ENCODE measurements around the gene NPAS3.

NPAS3 gene

DNA sequence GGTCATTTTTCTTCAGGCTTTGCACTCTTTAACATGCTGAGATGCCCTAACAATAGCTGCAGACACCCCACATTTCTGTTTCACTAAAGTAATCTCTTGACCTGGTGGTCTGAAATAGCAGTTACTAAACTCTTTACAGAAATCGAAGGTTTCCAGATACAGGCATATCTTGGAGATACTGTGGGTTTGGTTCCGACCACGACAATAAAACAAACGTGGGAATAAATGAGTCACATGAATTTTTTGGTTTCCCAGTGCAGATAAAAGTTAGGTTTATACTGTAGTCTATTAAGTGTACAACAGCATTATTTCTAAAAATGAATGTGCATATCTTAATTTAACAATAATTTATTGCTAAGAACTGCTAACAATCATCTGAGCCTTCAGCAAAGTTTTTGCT is 803.5 kb downstream of the NPAS3 start:
- DNase-seq (ENCODE audit: low read depth, low spot score): no peak

DNA sequence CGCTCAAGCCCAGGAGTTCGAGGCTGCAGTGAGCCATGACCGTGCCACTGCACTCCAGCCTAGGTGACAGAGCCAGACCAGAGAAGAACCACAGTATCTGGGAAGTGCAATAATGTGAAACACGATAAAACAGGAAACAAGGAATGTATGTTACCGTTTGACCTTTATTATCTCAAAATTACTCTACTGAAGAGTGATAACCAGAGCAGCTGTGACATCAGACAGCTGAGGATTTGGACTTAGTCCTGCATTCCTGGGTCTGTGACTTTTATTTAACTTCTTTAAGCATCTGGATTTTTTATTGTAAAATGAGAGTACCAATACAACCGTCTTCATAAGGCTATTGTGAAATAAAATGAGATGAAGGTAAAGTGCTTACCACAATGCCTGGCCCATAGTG is 806.5 kb downstream of the NPAS3 start:
- no peak for DNase-seq (ENCODE audit: low read depth, low spot score)

DNA sequence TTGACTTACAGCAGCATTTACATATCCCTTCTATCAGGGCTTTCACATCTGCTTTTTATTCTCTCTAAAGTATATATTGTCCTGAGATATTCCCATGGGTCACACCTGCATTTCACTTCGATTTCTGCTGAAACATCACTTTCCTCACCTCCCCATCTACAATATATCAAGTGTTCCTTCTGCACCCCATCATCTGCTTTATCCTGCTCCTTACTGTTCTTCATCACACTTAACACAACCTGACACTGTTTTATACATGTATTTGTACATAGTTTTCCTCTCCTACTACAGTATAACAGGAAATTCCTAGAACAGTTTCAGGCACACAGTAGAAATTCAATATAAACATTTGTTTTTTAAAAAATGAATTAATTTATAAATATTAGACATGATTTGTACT is 809.1 kb downstream of the NPAS3 start:
- DNase-seq (ENCODE audit: low read depth, low spot score): no peak

DNA sequence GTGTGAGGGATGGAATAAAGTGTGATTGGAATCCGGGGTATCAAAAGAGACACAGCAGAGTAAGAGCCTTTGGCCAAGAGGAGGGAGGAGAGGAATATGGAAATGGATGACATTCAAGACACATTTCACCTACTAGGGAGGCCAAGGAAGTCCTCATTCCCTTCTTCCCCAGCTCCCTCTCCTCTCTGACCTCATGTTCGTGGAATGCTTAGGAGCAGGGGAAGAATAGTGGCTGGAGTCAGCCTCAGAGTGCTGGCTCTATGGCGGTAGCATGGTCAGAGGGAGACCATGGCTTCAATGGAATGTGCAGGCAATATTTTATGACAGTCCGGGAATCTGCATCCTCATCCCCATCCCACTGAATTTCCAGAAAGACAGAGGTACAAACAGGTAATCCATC is 815.6 kb downstream of the NPAS3 start:
- DNase-seq (ENCODE audit: low read depth, low spot score): no peak

DNA sequence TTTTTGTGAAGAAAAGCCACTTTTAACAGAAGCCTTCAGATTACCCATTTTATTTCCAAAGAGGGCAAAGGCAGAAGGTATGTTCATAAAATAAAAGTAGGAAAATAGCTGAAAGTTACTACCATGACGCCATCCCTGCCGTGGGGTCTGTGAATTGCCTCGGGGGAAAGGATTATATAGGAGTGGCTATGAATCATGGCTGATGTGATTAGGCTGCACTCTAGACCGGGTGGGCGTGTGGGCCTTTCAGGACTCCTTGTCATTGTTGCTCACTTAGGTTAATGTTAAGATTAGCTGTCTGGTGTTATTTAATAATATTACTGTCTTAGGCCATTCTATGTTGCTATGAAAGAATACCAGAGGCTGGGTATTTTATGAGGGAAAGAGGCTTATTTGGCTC is 816.7 kb downstream of the NPAS3 start:
- DNase-seq (ENCODE audit: low read depth, low spot score): no peak

DNA sequence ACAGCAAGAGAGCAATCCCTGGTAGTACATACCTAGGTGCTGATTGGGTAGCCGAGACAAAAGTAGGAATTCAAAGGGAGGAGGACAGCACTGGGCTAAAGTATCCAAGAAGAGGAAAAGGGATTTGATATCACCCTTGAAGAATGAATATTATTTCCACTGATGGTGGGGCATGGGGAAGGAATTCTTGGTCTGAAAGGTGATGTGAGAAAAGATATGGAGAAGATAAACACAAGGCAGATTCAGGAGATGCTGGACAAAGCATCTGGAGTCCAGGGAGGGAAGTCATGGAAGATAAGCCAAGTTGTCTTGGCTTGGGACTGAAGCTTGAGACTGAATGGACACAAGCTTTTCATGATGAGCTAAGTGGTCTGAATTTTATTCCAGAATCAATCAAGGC is 818.2 kb downstream of the NPAS3 start:
- DNase-seq (ENCODE audit: low read depth, low spot score): no peak

DNA sequence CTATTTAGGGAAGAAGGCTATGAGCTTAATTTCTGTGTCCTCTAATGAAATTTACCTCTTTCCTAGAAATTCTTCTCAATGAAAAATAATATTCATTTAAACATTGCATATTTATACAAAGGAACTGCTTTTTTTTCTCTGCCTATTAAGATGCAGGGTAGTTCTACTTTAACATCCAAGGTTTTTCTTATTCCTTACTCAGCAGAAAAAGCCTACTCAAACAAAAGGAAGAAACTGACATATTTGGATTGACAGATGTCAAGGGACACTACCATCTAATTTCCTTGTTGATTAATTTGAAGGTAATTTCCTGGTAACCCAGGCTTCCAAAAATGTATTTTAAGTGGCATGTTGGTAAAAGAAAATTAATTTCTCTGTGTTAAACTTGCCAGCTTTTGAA is 819.9 kb downstream of the NPAS3 start:
- DNase-seq (ENCODE audit: low read depth, low spot score): no peak

DNA sequence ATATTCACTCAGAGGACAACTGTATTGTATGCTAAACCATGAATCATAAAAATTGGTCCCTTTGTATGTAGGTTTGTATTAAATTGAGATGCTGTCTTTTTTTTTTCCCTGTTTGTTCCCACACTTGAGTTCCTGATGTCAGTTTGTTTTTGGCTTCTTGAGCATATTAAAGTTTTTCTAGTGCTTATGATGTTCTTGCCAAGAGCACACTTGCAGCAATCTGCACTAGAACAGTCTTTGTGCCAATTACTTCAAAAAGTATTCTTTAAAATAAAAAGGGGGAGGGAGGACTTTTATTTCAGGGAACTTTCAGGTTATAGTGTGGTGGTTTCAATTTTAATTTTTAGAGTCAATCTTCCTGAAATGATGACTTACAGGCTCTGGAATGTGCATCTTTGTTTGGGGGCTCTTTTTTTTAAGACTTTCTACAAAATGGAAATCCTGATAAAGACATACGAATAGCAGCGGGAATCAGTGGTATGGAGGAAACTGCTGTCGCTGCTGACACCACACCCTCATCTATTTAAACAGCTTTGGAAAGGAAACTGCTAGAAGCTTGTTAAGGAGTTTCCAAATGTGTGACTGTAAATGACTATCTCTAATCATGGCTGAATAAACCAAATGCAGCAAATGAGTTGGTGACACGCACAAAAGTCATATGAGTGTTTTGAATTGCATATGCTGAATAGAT is 823.6 kb downstream of the NPAS3 start:
- no peak for DNase-seq (ENCODE audit: low read depth, low spot score)

DNA sequence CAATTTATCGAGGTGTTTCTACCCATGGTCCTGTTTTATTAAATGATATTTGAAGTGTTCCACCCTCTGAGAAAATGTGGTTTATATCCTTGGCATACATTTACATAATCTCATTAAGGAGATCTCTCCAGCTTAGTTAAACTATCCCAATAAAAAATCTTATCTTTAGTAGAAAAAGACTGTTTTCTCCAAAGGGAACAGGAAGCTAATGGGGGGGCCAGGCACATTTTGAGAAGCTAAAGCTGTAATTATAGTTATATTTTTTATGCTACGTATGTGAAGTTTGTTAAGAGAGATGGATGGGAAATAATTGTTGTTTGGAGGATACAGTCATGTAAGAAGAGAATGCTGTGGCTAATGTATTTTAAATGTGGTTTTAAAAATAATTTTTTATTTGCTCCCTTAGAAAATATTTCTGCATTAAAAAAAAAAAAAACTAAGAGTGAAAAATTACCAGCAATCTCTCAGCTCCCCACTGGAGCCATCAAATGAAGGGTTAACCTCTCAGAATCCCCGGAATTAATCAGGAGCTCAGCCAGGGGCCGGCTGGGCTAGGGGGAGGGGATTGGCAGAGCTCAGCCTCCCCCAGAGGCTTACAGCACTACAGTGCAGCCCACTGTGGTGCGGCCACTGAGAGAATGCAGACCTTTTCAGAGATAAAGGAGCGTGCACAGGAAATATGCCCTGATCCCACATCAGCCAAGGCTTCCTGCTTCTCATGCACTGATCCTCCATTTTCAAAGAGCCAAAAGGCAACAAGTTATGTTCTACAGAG is 826.4 kb downstream of the NPAS3 start:
- no peak for DNase-seq (ENCODE audit: low read depth, low spot score)

DNA sequence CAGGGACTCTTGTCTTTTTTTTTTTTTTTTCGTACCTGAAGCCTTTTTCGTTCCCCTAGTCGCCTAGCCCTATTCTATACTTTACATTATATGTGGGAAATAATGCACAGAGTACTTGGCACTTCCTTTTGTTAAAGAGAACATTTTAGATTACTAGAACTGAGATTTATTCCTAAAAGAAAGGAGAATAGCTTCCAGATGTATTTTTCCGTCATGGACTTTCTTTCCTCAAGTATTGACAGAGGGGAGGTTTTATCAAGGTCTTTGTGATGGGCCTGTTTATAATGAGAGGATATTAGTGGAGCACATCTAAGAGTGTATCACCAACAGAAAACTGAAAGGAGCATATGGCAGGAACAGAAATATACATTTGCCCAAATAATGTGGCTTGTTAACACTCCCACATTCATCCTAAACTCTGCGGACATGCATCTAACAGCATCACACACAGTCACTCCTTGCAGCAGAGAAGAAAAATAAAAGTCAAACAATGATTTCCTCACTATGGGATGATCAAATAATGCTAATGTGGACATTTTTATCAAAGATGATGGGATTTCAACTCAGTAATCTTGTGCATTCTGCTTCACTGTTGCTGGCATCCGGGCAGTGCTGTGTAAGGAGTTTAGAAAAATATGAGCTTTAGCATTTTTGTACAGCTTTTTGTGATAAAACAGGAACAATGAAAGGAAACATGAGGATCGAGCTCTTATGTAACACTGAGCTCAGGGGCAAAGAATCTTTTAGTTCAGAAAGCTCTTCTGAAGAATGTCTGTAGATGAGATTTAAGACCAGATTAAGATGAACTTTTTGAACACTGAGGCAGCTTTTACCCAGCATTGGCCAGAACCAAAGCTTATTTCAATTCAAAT is 829.1 kb downstream of the NPAS3 start:
- DNase-seq (ENCODE audit: low read depth, low spot score): no peak

DNA sequence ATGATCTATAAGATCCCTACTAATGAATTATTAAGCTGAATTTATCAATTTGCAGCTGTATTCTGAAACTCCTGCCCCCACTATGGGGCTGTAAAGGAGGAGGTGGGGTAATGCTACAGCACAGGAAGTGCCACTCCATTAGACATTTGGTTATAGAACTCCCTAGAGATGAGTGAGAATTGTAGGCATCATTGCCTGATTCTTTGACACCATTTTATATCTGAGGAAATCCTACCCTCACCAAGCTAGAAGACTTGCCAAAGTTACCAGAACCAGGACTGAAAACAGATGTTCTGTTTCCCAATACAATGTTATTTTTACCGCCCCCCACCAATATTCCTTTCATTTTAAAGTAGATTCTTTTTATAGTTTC is 829.8 kb downstream of the NPAS3 start:
- no peak for DNase-seq (ENCODE audit: low read depth, low spot score)

DNA sequence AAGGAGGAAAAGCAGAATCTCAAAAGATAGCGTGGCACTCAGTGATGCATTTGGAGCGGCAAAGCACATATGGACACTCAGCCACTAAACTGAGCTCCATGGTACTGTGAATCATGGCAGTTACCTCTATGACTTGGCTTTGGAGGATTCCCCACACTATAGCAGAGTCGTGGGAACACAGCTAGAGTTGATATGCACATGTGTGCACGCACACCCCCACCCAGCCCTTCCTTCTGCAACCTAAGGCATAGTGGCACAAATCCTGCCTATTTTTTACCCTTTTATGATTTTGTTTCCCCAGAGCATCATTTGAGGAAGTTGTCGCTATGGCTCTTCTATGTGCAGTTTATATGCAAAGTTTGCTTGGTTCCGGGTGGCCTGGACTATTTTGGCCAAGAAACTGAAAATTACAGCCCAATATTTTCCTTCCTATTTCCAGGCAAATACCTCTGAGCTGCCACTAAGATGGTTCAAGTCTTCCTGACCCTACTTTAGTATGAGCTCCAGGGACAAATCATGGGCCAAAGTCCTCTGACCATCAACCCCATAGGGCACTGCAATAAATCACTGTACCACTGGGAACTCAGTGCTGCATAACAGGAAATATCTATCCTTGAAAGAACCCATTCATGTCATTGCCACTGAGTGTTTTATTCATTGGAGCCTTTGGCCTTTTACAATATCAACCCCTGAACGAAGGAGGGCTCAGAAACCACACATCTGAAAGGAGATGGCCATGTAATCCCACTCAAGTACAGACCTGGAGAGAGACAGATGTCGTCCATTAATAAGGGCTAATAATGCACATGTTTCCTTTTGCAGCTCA is 834.7 kb downstream of the NPAS3 start:
- no peak for DNase-seq (ENCODE audit: low read depth, low spot score)

DNA sequence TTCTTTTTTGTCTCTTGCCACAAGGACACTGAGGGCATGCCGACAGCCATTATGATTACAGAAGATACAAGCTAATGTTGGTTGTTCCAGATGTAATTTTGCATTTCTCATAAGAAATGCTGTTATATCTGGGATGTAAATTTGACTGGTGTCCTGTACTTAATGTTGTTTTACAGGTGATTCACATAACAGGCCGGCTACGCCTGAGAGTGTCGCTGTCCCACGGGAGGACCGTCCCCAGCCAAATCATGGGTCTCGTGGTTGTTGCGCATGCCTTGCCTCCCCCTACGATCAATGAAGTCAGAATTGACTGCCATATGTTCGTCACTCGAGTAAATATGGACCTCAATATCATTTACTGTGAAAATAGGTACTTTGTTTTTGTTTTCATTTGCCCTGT is 835.5 kb downstream of the NPAS3 start:
- no peak for DNase-seq (ENCODE audit: low read depth, low spot score)

DNA sequence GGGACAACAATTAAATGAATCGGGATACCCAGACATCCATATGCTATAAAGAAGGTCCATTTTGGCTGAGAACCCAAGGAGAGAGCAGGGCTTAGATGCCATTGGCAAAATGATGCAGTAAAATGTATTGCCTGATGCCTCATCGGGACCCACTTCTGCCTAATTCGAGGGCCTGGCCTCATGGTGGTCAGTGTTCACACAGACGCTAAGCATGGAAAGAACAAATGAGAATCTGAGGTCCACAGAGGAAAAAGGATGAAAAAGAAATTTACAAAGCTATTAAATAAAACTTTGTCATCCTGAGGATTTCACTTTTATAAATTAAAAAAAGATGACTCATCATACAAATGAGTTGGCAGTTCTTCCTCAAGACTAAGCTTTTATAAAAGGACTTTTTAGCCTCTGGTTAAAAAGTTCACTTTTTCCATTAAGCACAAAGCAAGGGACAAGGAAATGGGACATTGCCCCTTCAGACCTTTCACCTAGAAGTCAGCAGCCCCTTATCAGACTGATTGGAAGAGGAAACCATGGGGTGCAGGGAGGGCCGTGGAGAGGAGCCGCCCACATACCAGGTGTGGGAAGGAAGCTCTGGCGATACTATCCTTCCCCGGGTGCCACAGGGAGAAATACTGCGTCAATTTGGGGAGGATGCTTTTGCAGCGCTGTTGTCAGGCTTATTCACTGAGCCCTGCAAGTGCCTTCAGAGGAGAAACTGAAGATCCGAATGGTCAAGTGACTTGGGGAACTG is 836.2 kb downstream of the NPAS3 start:
- no peak for DNase-seq (ENCODE audit: low read depth, low spot score)

DNA sequence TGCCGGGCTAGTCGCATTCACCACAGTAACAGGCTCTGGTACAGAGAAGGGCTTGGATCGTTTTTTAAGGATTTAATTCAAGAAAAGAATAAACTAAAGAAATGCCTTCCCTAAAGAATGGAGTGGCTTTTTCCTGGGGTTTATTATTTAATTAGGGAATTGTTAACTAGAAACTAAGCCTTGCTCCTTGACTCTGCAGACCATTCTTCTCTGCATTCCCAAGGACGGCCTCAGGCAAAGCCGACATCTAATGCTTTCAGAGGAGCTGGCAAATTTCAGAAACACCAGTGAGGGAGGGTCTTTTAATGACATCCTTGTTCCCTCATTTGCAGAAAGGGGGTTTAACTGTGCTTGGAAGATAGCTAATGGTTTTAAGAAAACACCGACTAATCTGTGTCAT is 838.2 kb downstream of the NPAS3 start:
- DNase-seq (ENCODE audit: low read depth, low spot score): no peak

DNA sequence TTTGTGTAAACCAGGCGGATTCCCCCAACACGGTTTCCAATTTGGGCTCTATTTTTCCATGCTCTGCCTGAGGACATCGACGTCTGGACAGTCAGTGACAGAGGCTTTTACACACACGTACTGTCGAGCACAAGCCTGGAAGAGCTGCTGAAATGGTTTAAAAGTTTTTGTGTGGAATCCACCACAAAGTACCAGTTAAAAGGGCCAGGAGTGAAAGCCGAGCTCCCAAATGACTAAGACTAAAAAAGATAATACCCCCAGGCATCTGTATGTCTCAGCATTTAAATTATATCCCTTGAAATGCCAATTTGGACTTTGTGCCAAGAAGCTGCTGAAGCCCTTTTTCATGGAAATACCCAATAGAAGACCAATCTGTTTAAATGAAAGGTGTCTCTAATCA is 839.0 kb downstream of the NPAS3 start:
- no peak for DNase-seq (ENCODE audit: low read depth, low spot score)

DNA sequence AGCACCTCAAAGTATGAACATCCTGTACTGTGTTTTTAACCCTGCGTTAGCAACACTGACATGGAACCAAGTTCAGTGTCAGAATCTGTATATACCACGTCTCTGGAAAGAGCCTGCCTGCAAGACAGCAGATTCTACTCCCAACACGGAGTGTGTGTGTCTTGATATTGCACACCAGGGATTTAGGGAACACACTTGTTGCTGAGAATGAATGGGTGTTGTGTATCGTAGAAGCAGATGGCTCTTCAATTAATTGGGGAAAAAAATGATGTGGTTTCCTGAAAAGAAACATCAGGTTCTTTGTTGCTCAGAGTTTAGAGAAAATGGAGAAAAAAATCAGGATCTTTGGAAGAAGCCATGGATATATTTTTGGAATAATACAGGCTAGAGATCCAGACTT is 841.4 kb downstream of the NPAS3 start:
- no peak for DNase-seq (ENCODE audit: low read depth, low spot score)

DNA sequence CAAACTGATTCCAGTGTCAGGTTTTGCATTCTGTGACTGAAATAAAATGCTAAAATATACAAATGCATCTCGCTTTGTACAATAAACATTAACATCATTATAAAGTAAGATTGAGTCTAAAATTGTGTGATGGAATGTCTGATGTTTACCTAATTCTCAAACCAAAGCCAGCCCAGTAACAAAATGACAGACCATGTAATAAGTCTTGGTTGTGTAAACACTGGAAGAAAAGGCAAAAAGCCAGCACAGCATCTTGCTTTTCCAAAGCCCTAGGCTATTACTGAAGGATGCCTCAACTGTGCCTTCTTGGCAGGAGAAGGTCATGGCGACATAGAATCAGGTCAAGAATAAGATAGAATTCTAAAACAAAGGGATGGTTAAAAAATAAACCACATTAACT is 842.6 kb downstream of the NPAS3 start:
- no peak for DNase-seq (ENCODE audit: low read depth, low spot score)

DNA sequence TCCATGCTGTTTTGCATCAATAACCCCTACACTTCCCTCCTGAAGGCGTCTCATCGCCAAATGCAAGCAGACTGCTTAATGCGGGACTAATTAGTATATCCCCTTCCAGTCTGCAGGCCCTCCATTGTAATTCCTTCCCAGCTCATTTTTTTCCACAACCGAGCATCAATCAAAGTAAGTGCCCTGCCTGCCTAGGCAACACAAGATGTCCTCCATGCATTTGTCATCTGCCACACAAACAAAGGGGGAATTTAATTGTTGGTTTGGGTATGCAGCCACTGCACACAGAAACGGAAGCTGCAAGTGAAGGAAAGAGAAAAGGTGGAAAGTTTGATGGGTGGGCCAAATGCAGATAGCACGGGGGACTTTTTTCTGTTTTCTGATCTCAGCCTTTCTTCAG is 844.2 kb downstream of the NPAS3 start:
- no peak for DNase-seq (ENCODE audit: low read depth, low spot score)

DNA sequence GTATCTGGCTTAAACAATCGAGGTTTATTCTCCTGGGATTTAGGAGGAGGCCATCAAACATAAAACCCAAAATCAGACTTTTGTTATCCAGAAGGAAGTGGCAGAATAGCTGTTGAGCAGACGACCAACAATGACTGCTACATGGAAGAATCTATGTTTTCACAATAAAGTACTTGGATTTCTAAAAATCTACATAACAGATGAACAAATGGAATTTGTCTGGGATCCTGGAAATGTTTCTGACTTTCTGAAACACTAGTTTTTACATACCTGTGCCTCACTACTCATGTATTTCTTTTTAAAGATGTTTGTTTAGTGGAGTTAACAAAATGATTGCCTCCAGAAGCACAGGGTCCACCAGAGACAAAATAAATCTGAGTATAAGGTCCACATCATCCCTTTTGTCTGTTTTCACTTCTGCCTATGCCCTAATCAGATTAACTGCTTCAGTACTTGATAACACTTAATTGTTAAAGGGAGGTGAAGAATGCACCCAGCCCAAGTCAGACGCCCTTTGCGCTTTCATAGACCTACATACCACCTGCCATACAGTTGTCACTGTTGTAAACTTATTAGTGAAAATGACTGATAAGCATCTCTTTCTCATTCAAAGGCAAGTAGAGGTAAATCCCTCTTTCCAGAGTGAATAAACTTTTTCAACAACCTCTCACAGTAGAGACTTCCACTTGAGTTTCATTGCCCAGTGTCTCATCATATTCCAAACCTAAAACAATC is 847.6 kb downstream of the NPAS3 start:
- no peak for DNase-seq (ENCODE audit: low read depth, low spot score)

Data from activated naive CD8-positive, alpha-beta T cell treated with anti-CD3 and anti-CD28 coated beads, Interleukin-2, amount 50 U/mL, for 16 hours (primary cell).